Activated T-cell treated with anti-CD3 and anti-CD28 coated beads for 1 hour (primary cell): ENCODE data around the gene PARM1.

Experiments
- DNase-seq: peaks from one replicate; pipeline ENCODE4 v3.0.0-alpha.2; 2020; ENCODE audit warnings: low read depth

The PARM1 gene

DNA sequence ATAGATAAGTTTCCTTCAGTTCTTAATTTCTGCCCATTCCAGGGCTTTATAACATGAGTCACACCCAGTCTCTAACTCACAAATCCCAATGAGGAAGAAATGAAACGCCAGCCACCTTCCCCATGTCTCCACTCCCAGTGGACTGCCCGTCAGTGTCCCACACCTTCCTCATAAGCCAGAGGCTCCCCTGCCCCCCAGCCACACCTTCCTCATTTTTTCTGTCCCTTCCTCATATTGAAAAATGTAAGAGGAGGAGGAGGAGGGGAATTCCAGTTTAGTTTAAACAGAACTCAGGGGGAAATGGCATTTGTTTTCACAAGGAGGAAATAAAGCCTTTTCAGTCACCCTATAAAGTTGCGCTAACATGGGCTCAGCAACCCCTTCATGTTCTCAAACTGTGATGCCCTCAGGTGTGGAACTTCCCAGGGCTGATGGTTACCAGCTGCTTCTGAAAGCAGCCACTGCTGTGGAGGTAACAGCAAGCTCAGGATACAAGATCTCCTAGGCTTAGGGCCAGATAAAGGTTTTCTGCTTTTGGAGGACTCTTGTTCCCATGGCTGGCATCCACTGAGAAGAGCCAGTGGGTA lies 97.8 kb downstream of the PARM1 start:
- DNase-seq = no peak

DNA sequence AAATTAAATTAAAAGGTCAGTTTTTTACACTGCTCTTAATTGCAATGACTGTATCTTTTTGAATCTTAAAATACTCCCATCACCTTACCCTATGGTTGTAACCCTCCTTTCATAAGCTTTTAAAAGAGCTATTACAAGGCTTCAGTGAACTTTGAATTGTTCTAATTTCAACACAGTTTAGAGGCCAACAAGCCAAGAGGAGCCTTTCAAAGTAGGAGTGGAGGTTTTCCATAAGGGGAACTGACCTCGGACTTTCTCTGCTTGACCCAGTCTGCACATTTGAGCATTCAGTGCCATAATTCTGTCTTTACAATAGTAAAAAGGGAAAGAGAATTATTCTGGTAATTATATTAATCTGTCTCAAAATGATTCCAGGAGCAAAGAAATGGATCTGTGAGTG lies 98.9 kb downstream of the PARM1 start:
- DNase-seq = no peak

DNA sequence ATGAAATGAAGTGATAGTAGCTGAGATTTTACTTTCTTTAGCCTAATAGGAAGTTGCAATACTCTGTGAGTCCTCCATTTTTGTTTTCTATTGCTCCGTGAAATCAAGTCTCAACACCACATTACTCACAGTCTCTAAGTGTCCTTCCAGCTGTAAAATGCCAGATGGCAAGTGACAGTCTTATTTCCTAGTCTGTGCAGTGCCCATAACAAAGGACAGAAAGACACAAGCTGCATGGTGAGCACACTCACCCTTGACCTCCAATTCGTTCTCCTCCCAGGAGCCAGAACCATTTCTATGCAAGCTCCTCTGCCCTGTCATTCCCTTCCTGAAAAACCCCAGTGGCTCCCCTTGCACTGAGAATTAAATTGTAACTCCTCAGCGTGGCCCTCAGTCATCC lies 101.6 kb downstream of the PARM1 start:
- DNase-seq = no peak

DNA sequence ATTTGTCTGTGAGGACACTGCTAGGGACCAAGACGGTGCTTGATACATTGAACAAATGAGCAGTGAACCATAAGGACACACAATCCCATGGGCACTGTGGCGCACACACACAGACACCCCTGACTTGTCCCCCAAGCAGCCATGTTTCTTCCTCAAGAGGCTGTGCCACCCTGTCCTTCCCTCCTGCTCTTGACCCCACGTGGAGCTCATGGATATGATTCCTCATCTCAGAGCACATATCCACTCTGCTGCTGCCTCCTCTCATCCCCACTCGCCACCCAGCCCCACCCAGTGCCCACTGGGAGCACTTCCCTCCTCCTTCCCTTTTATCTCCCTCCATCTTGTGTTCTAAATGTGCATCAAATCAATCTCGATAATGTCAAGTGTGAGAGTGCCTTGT lies 102.4 kb downstream of the PARM1 start:
- DNase-seq = no peak

DNA sequence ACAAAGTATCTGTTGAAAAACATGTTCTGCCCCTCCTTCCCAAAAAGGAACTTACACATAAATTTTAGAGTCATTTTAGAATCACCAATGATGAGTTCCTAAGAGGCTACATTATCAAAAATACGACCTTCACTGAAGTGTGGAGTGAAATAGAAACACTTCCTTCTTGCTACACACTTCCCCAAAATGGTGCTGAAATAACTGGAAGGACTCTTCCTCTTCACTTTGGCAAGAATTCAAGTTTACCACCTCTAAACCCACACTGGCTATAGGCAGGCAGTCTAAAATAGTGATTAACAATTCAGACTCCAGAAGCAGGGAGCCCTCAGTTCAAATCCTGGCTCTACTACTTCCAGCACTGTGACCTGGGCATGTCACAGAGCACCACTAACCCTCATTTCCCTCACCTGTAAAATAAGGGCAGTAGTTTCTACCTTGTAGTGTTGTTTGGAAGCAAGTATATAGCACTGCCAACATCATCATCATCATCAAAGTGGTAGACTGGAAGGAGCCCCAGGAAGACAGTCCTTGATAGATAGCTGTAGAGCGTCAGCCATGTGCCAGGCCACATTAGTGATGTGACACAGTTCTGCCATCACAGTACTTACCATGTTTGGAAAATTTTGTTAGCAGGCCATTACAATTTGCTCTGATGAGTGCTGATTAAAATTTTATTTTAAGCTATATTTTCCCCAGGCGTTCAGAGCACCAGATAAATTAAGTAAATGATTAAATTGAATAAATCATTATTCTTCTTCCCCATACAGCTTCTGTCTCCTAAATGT lies 103.3 kb downstream of the PARM1 start:
- no peak for DNase-seq

DNA sequence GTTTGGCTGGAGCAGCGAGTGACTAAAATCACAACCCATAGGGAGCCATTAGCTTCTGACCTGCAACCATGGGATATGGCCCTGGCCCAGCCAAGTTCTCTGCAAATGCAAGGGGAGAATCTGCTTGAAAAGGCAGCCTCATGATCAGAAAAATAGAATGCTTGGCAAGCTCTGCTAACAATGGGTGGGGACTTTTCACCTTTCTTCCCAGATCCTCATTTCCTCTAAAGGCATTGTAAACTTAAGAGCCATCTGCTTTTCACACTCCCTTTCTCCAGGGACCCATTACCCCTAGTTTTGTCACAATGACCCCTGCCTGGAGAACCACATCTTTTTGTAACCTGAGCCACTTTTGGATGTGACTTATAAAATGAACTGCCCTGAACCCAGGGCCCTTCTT lies 104.3 kb downstream of the PARM1 start:
- no peak for DNase-seq

DNA sequence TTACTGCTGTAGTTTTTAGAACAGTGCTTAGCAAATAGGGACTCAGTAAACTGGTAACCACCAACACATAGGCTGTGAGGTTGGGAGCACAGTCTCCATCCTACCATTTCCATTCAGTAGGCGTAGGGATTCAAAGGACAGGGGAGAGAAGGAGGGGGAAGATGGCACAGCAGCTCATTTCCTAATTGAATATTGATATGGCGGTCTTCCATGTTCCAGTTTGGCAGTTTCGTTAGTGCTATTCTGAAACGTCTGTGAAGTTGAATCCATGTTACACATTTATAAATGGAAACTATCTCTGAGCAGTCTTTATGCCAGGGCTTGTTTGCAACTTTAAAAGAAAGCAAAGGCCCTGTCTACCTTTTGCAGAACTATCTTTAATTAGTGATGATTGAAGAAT lies 105.5 kb downstream of the PARM1 start:
- DNase-seq = no peak

DNA sequence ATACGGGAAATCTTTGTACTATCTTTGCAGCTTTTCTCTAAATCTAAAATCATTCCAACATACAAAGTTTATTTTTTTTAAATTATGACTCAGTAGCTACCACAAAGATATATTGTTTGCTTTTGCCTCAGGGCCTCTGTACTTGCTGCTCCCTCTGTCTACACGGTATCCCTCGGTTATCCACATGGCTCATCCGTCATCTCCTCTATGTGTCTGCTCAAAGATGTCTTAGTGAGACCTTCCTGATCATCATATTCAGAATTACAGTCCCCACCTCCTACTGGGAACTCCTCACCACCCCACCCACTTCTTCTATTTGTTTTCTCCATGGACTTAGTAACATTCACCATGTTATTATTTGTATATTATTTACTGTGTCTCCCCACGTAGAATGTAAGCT lies 107.8 kb downstream of the PARM1 start:
- DNase-seq = no peak

DNA sequence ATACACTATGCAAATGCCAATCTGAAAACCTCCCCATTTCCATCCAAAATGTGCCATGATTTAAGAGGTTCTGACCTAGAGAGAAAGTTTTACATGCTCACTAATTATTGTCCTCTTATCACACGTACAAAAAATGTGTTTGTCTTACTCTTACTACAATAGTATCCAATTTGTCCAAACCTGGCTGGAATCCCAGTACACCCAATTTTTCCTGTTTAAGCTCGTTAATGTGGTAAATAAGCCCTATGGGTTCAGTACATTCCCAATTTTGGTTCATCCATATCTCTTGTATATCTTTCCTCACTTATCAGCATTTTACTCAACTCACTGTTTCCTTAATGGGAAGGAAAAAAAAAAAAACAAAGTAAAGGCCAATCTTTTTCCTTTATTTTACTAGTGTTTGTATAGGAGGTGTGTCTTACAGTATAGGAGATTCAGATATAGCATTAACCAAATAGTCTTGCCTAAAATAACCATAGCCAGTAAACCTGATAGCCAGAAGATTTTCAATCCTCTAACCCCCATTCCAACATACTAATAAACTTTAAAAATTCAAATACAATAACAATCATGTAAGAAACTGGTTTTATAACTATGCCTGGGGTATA lies 109.8 kb downstream of the PARM1 start:
- DNase-seq = no peak

DNA sequence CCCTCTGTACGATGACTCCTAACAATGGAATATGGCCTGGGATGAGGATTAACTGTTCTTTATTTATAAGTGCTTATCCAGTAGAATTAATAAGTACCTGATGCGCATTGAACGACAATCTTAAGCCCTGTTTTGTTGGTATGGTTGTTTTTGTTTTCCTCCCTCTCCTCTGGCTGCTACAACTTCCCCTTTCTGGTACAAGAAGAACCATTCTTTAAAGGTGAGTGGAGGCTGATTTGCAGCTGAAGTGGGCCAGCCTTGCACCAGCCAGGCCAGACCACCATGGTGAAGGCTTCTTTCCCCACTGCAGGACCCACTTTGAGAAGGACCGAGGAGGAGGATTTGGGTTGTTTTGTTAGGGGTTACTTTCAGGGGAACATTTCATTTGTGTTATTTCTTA lies 113.3 kb downstream of the PARM1 start:
- DNase-seq = no peak

DNA sequence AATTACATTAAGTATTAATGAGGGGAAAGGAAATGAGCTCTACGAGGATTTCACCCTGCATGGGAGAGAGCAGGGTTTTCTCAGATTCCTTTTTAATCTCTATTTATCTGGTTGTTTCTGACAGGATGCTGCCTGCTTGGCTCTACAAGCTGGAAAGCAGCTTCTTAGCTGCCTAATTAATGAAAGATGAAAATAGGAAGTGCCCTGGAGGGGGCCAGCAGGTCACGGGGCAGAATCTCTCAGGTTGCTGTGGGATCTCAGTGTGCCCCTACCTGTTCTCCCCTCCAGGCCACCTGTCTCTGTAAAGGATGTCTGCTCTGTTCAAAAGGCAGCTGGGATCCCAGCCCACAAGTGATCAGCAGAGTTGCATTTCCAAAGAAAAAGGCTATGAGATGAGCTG lies 113.7 kb downstream of the PARM1 start:
- no peak for DNase-seq

DNA sequence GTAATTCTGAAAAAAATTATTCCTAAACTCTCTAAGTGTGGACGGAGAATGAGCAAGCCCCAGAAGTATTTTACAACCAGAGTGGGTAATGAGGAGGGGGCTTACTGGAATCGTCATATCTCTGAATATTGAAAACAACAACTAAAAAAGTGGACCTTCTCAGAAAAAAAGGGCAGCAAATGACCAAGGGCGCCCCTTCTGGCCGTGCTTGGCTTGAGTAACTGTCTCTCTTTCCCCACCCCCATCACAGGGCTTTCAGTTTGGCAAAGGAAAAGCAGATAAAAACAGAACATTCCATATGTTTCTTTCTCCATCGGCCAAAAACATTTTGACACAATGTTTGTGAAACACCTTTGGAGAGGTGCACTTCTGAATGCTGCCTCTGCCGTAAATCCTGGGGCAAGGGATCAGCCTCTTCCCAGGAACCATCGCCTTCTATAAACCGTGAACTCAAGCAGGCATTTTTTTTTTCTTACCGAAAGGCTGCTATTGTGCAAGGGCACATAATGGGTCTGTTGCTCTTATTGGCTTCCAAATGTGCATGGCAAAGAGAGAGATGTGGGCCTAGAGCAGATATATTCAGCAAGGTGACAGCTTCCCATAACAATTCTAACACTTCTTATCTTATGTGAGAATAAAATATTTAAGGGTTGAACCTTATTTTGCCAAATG lies 115.4 kb downstream of the PARM1 start:
- DNase-seq = no peak

DNA sequence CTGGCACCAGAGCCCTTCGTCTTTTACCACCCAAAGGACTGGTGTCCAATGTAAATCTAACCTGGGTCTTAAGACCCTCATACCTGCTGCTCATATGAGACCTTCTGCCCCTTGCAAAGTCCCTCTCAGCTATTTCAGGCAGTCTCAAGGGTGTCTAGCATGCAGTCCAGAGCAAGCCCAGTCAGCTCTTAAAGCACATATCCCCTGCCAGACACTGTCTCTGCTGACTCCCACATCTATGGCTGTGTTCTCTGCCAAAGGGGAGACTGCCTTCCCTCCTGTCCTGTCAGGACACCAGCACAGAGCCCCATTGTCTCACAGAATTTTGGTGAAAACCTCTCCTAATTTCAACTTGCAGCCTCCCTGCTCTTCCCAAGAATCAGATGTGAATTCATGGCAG lies 118.5 kb downstream of the PARM1 start:
- DNase-seq = no peak

DNA sequence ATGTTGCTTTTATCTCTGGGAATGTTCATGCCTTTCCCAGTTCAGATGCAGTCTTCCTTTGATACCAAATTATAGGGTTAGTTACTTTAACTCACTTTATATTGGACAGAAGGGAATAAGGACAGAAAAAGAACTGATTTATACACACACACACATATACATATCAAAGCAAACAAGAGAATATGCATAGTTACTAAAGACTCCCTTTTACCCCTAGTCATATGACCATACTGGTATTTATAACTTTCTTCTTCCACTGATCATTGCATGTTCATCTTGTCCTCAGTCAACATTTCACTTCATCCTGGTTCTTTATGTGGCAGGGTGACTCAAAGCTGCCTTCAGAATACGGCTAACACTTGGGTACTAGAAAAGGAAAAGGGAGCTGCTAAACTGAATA lies 120.4 kb downstream of the PARM1 start:
- no peak for DNase-seq

DNA sequence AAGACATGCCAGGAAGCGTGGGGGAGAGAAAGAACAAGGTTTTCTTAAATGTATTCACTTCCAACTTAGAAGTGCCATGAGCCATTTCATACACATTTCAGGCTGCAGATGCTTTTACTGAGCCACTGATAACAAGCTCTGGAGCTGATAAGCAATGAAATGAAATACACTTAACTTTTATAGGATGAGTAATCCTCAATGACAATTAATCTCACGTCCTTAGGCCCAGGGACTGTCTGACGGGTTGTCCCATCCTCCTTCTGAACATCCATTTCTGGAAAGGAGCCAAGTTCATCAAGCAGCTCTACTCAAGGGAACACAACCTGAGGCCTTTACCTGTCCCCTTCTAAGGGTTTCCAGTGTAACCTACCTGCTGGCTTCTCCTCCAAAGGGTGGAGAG lies 121.2 kb downstream of the PARM1 start:
- no peak for DNase-seq

DNA sequence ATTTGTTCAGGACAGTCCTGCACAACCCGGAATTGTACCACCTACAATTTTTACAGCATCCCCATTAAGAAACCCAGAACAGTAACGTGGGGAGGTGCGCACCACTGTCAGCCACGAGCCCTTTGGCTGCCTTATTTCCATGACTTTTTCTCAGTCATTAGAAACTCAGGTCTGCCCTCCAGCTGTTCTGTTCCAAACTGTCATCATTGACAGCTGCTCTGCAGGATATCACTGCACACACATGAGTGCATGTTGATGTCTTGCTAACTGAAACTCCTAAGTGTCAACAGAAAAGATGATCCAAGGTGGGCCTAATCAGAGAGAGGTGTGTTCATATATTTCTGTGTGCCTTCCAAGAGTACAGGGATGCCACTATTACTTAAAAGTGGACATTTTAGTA lies 123.4 kb downstream of the PARM1 start:
- DNase-seq = no peak

DNA sequence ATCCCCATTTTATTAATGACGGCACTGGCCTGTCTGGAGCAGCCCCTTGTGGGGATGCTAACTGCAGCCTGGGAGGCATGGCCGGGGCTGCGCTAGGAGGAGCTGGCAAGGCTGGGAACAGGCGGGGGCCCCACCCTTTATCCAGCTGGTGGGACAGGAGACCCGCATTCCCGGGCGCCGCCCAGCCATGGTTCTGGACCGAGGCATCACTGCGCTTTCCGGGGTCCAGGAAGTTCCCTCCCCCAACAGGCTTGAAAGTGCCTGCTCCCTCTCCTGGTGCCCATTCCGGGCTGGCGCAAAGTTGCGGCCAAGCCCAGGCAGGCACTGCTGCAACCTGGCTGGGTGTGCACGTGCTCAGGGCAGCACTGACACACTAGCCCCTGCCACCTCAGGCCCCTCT lies 124.5 kb downstream of the PARM1 start:
- DNase-seq = no peak

DNA sequence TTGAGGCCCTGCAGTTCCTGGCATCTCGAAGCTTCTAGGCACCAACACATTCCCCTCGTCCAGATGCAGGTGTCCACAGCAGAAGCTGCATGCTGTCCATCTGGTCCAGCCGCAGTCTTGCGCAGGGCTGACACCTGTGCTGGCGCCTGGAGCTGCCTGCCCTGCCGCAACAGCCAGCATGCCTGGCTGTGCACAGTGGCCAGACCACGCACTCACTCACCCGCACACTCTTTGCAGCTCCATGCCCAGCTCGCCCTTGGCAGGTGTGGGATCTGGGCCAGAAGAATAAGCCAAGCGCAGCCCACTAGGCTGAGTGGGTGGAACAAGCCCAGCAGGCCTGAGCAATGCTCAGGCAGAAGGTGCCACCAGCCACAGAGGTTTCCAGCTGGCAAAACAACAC lies 125.6 kb downstream of the PARM1 start:
- no peak for DNase-seq

DNA sequence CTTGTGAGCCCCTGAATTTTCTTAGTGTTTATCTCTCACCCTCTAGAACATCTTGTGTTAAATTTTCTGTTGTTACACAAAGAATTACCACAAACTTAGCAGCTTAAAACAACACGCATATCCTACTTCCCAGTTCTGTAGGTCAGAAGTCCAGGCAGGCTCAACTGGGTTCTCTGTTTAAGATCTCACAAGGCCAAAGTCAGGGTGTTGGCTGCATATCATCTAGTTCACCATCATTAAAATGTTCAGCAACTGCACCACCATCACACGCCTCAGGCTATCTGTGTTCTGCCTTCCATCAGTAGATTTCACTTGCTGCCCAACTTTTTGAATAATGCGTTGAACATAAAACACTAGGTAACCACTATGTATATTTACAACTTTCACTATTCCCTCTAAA lies 130.5 kb downstream of the PARM1 start:
- DNase-seq = no peak

DNA sequence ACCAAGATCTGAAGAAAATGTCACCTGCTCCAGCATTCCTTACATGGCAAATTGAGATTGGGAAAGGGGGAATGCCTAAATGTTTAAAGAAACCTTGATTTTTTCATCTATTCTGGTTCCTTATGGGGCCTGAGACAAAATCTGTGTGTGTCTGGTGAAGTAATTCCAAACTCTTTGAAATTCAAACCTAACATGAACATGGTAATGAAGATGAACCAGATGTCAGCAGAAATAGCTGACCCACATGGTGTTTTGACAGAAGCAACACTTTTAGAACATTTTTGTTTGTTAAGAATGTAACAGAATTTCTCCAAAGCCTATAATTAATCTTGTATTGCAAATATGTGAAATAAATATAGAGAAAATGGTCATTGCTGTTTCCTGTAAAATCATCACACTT lies 133.0 kb downstream of the PARM1 start:
- DNase-seq = no peak

DNA sequence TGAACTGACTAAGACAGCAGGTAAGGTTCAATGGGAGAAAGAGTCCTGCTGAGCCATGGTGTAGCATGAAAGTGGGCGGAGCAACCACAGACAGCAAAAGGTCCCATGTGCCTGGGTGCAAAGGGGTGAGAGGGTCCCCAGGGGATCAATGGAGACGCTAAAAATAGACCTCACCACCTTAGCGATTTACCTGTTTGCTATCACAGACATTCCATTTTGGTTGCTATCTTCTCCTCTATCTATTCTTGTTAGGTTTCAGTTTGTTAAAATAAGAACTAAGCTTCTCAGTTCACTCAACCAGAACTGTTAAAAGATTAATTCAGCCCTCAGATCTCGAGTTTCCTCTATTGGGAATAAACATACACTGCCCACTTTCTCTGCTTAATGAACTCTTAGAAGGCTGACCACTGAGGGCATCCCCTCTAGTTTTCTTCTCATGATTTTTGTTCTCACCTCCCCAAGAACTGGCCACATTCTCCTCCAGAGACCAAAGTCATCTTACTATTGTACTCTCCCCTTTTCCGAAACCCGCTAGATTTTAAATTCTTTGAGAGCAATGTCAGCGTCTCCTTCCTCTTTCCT lies 136.7 kb downstream of the PARM1 start:
- no peak for DNase-seq

DNA sequence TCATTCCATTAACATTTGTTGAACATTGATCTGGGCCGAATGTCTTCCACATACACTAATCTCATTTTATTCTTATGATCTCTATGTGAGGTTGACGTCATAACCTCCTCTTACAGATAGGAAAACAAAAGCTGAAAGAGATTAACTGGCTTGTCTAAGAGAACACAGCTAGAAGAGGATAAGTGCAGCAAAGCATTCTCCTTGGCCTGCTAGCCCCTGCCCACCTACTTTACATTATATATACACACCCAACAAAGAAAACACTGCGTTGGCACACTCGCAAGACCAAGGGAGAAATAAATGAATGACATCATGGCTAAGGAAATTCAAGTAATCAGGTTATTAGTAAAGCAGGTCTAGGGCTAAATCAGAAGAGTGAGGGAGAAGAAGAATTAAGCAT lies 138.4 kb downstream of the PARM1 start:
- no peak for DNase-seq

DNA sequence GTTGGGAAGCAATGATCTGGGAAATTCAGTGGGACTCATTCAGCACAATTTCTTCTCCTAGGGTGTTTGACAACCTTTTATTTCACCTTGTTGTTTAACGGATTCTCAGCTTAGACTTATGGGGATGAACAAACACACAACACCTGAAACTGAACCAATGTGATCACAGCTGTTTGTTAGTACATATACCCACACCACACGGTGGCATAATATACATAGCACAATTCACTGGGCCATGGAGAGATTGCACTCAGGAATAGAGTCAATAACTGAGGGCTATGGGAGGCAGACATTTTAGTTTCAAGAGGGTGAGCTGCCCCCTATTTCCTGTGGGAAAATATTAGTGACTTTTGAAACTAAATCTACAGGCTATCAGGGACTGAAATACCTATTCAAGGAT lies 148.0 kb downstream of the PARM1 start:
- DNase-seq = no peak
